ENCODE data around the gene PLCB4. TPM values are rescaled to one million over a fixed set of nuclear protein-coding genes. Genes with fewer than 3 reads are reported as not detected.

Gene PLCB4
- polyA plus RNA-seq, 3 donors, result not detected

GRCh38 chr20:9161311-9161710 lies 92.4 kb downstream of the PLCB4 start:
- TF ChIP-seq, protein P1, sequence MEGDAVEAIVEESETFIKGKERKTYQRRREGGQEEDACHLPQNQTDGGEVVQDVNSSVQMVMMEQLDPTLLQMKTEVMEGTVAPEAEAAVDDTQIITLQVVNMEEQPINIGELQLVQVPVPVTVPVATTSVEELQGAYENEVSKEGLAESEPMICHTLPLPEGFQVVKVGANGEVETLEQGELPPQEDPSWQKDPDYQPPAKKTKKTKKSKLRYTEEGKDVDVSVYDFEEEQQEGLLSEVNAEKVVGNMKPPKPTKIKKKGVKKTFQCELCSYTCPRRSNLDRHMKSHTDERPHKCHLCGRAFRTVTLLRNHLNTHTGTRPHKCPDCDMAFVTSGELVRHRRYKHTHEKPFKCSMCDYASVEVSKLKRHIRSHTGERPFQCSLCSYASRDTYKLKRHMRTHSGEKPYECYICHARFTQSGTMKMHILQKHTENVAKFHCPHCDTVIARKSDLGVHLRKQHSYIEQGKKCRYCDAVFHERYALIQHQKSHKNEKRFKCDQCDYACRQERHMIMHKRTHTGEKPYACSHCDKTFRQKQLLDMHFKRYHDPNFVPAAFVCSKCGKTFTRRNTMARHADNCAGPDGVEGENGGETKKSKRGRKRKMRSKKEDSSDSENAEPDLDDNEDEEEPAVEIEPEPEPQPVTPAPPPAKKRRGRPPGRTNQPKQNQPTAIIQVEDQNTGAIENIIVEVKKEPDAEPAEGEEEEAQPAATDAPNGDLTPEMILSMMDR (IDR thresholded peaks at IDR 0.05), result no peak
- Histone ChIP-seq H3K4me3 (replicated peaks in 1 of 3; ENCODE audit: low read depth in 2 of 3, low read length in 3 of 3) (no peak overlapping the region), H3K27me3 (ENCODE audit: control insufficient read depth in 2 of 2, insufficient read depth in 2 of 2, low read length in 2 of 2) (no peaks in the 10 kb centered on the region), H3K4me2 (replicated peaks; ENCODE audit: extremely low read depth, low read length, poor library complexity, severe bottlenecking) (no peak overlapping the region), H3K4me1 (ENCODE audit: control insufficient read depth in 1 of 2, insufficient read depth in 2 of 2, low read length in 2 of 2) (no peaks in the 10 kb centered on the region), H4K20me1 (ENCODE audit: insufficient read depth, low read length) (no peaks in the 10 kb centered on the region), H3K27ac (ENCODE audit: low read depth in 1 of 2, low read length in 2 of 2) (no peak overlapping the region), H3K79me2 (ENCODE audit: insufficient read depth, low read length) (no peaks in the 10 kb centered on the region), H3K9me3 (replicated peaks in 1 of 2; ENCODE audit: control insufficient read depth in 1 of 2, insufficient read depth in 1 of 2, low read length in 2 of 2) (no peaks in the 10 kb centered on the region), H2AFZ (ENCODE audit: insufficient read depth, low read depth, low read length, poor library complexity, severe bottlenecking) (no peak overlapping the region), H3K9ac (ENCODE audit: insufficient read depth, low read length, poor library complexity, severe bottlenecking) (no peak overlapping the region), H3K36me3 (replicated peaks in 1 of 2; ENCODE audit: control insufficient read depth in 1 of 2, insufficient read depth in 2 of 2, low read length in 2 of 2) (no peaks in the 10 kb centered on the region)
- H3K36me3 Mint-ChIP-seq, result no peaks in the 10 kb centered on the region
- H3K4me1 Mint-ChIP-seq, result peaks cover 18% of the 10 kb centered on the region
- H3K4me3 Mint-ChIP-seq, result no peak overlapping the region
- 0% methylated on average over 2 of the region's 4 CpGs for WGBS (ENCODE audit: insufficient coverage)
- no peak overlapping the region for H3K27ac Mint-ChIP-seq
- H3K27me3 Mint-ChIP-seq (ENCODE audit: low read depth in 3 of 3), result no peaks in the 10 kb centered on the region
- intact Hi-C loops (cut with micrococcal nuclease), result no loop called here
- no peak for DNase-seq
- H3K9me3 Mint-ChIP-seq, result no peaks in the 10 kb centered on the region

DNA sequence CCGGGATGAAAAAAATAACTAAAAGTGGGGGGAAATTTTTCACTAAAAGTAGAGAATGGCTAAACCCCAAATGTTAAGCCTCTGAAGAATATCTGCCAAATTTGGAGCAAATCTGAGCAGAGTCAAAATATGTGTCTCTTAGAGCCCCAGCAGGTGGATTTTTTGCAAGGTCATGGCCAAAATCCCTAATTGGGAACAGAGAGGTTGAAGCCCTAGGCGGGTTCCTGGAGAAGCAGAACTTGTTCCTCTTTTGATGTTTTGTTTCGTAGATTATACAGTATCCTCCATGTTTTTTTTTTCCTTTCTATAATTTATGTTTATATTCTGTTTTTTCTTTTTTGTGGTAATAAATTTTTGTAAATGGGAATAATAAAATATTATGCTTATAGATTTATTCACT lies 94.4 kb downstream of the PLCB4 start:
- no peak overlapping the region for H3K4me3 Mint-ChIP-seq
- H3K27ac ChIP-seq (ENCODE audit: low read depth in 1 of 2, low read length in 2 of 2), result no peak overlapping the region
- TF ChIP-seq, protein P1 (IDR thresholded peaks at IDR 0.05), result no peak
- H3K27ac Mint-ChIP-seq, result no peak overlapping the region
- H4K20me1 ChIP-seq (ENCODE audit: insufficient read depth, low read length), result no peaks in the 10 kb centered on the region
- H3K9me3 ChIP-seq (replicated peaks in 1 of 2; ENCODE audit: control insufficient read depth in 1 of 2, insufficient read depth in 1 of 2, low read length in 2 of 2), result no peaks in the 10 kb centered on the region
- DNase-seq, result peak in 1 of 3 donors; percentile 10
- no peaks in the 10 kb centered on the region for H3K27me3 ChIP-seq (ENCODE audit: control insufficient read depth in 2 of 2, insufficient read depth in 2 of 2, low read length in 2 of 2)
- no peaks in the 10 kb centered on the region for H3K4me1 ChIP-seq (ENCODE audit: control insufficient read depth in 1 of 2, insufficient read depth in 2 of 2, low read length in 2 of 2)
- H3K4me3 ChIP-seq (replicated peaks in 1 of 3; ENCODE audit: low read depth in 2 of 3, low read length in 3 of 3), result no peak overlapping the region
- H2AFZ ChIP-seq (ENCODE audit: insufficient read depth, low read depth, low read length, poor library complexity, severe bottlenecking), result no peak overlapping the region
- no peaks in the 10 kb centered on the region for H3K9me3 Mint-ChIP-seq
- WGBS (ENCODE audit: insufficient coverage), result 0% methylated on average over 1 of the region's 3 CpGs
- H3K9ac ChIP-seq (ENCODE audit: insufficient read depth, low read length, poor library complexity, severe bottlenecking), result no peak overlapping the region
- no peaks in the 10 kb centered on the region for H3K36me3 Mint-ChIP-seq
- no peak overlapping the region for H3K4me2 ChIP-seq (replicated peaks; ENCODE audit: extremely low read depth, low read length, poor library complexity, severe bottlenecking)
- H3K36me3 ChIP-seq (replicated peaks in 1 of 2; ENCODE audit: control insufficient read depth in 1 of 2, insufficient read depth in 2 of 2, low read length in 2 of 2), result no peaks in the 10 kb centered on the region
- intact Hi-C loops (cut with micrococcal nuclease), result no loop called here
- peaks cover 0 to 2% (median 0%) of the 10 kb centered on the region in 3 donors for H3K27me3 Mint-ChIP-seq (ENCODE audit: low read depth in 3 of 3)
- H3K79me2 ChIP-seq (ENCODE audit: insufficient read depth, low read length), result no peaks in the 10 kb centered on the region
- peaks cover 21% of the 10 kb centered on the region for H3K4me1 Mint-ChIP-seq

All from CD14-positive monocyte (primary cell).